BLaER1 treated with 17β-estradiol and CSF1 and Interleukin-3, amounts not matched to agents 10 nM and 100 nM (cell line): Measurements from ENCODE around the gene HADH.

Experiments used
- H3K27ac ChIP-seq, 11 experiments: shearing (Covaris generic); formaldehyde crosslinking; 2 replicates each; pipeline ENCODE4 v1.8.1; 2022
- H3K27me3 ChIP-seq, 11 experiments: shearing (Covaris generic); formaldehyde crosslinking; 2 replicates each; pipeline ENCODE4 v1.8.1; 2022
- H3K36me3 ChIP-seq, 11 experiments: shearing (Covaris generic); formaldehyde crosslinking; 2 replicates each; pipeline ENCODE4 v1.8.1; 2022
- H3K4me1 ChIP-seq, 10 experiments: shearing (Covaris generic); formaldehyde crosslinking; 2 replicates each; pipeline ENCODE4 v1.8.1; 2022
- H3K4me2 ChIP-seq, 11 experiments: shearing (Covaris generic); formaldehyde crosslinking; 2 replicates each; pipeline ENCODE4 v1.8.1; 2022
- H3K4me3 ChIP-seq, 10 experiments: shearing (Covaris generic); formaldehyde crosslinking; 2 replicates each; pipeline ENCODE4 v1.8.1; 2022
- H3K9ac ChIP-seq, 11 experiments: shearing (Covaris generic); formaldehyde crosslinking; 2 replicates each; pipeline ENCODE4 v1.8.1; 2022
- H3K9me3 ChIP-seq, 11 experiments: shearing (Covaris generic); formaldehyde crosslinking; replicated peaks in 1 of 11; 2 replicates each; pipeline ENCODE4 v1.8.1; 2022
- H4K20me1 ChIP-seq, 11 experiments: shearing (Covaris generic); formaldehyde crosslinking; 2 replicates each; pipeline ENCODE4 v1.8.1; 2022
- Cebpa-rat ChIP-seq, 11 experiments: shearing (Covaris generic); IDR thresholded peaks; 2 replicates each; pipeline ENCODE4 v1.8.1; 2022

Gene HADH

DNA sequence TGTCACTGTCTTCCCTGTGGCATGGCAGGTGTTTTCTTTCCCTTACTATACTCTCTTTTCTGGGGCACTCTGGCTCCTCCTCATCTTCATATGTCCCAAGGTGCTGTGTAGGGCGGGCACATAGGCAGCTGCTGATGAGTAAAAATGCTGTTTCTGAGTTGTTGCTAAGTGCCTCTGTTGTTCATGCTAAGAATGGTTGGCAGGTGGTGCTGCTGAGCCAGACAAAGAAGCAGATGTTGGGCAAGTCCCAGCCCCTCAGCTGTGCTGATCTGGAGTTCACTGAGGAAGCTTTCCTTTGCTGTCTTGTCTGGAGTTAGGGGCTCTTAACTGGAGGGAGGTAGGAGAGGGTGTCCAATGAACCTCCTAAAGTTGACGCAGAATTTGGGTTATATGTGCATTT lies 40.6 kb downstream of the HADH start:
- H3K4me3 ChIP-seq = no peak overlapping the region
- H3K9ac ChIP-seq = 0 out of 22 replicates have a peak overlapping the region, but pooled peaks of 2 of the 11 experiments have one; percentile 19 to 47
- TF ChIP-seq Cebpa-rat (IDR thresholded peaks at IDR 0.05) = peak in 1 of 11 experiments; percentile 16; a peak in 1 of 22 replicates
- peak overlapping the region in 8 of 11 experiments; percentile 7 to 57 (median 37); a peak in 11 of 22 replicates for H3K4me2 ChIP-seq
- H3K27me3 ChIP-seq = no peaks in the 10 kb centered on the region
- peaks cover 12 to 47% (median 35%) of the 10 kb centered on the region in 10 experiments; a peak in 19 of 20 replicates for H3K4me1 ChIP-seq
- no peaks in the 10 kb centered on the region for H3K9me3 ChIP-seq
- peaks cover 25 to 92% (median 57%) of the 10 kb centered on the region in 11 experiments; a peak in 21 of 22 replicates for H3K36me3 ChIP-seq
- peaks cover 0 to 10% (median 0%) of the 10 kb centered on the region in 11 experiments; a peak in 3 of 22 replicates for H4K20me1 ChIP-seq
- peak overlapping the region in 3 of 11 experiments; percentile 29 to 54 (median 51); a peak in 2 of 22 replicates for H3K27ac ChIP-seq

DNA sequence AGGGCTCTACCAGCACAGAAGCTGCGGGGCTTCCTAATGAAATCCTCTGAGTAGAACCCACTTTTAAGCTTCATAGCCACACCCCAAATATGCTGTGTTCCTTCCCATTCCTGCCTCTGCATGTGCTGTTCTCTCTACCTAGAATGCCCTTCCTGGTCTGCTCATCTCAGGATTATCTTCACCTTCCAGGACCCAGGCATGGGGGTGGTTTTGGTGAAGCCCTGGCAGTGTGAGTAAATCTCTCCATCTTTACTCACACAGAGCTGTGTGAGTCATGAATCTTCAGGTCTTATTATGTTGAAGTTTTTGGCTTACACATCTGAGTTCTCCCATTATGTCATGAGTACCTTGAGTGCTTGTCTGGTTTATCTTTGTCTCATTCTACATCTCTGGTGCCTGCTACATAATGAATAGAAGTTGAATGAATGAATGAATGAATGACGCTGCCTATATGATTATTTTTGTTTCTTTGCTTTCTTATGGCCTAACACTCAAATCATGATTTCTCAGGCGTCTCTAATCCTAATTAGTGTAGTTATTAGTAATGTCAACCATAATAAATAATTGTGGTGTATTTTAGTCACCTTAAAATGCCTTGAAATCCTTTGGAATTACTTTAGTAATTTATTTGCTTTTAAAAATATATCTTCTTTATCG lies 41.9 kb downstream of the HADH start:
- H3K9me3 ChIP-seq = no peaks in the 10 kb centered on the region
- no peak overlapping the region for H3K9ac ChIP-seq
- no peak for TF ChIP-seq Cebpa-rat (IDR thresholded peaks at IDR 0.05)
- peaks cover 21 to 59% (median 47%) of the 10 kb centered on the region in 10 experiments; a peak in 19 of 20 replicates for H3K4me1 ChIP-seq
- H3K36me3 ChIP-seq = peaks cover 21 to 81% (median 45%) of the 10 kb centered on the region in 11 experiments; a peak in 21 of 22 replicates
- H4K20me1 ChIP-seq = peaks cover 0 to 10% (median 0%) of the 10 kb centered on the region in 11 experiments; a peak in 3 of 22 replicates
- peak overlapping the region in 2 of 11 experiments; percentile 18 to 30; a peak in 2 of 22 replicates for H3K27ac ChIP-seq
- H3K27me3 ChIP-seq = no peaks in the 10 kb centered on the region
- no peak overlapping the region for H3K4me2 ChIP-seq
- H3K4me3 ChIP-seq = no peak overlapping the region

GRCh38 chr4:108033348-108033747 lies 43.7 kb downstream of the HADH start:
- H3K27me3 ChIP-seq = no peaks in the 10 kb centered on the region
- no peaks in the 10 kb centered on the region for H3K9me3 ChIP-seq
- peaks cover 5 to 63% (median 27%) of the 10 kb centered on the region in 11 experiments; a peak in 18 of 22 replicates for H3K36me3 ChIP-seq
- H3K9ac ChIP-seq = no peak overlapping the region
- H3K4me1 ChIP-seq = peaks cover 21 to 71% (median 55%) of the 10 kb centered on the region in 10 experiments; a peak in 19 of 20 replicates
- TF ChIP-seq Cebpa-rat (IDR thresholded peaks at IDR 0.05) = no peak
- H3K4me3 ChIP-seq = no peak overlapping the region
- peaks cover 0 to 10% (median 0%) of the 10 kb centered on the region in 11 experiments; a peak in 3 of 22 replicates for H4K20me1 ChIP-seq
- no peak overlapping the region for H3K27ac ChIP-seq
- no peak overlapping the region; a peak in 1 of 22 replicates for H3K4me2 ChIP-seq

DNA sequence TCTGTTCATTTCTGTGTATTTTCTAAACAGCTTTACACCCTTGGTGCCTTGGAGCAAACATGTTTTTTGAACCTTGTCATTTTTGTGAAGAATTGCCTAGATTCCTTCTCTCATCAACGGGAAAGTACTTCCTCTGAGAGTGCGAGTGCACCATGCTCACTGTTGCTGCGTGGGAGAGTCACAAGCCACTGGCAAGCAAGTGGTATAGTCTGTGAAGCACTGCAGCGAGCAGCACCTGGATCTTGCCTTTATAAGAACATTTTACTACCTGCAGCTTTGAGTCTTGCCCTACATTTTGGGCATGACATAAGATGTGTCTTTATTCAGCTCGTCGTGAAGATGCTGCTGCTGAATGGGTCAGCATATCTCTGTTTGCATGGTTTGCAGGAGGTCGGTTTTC lies 44.9 kb downstream of the HADH start:
- Histone ChIP-seq H3K27me3 (no peaks in the 10 kb centered on the region), H3K4me1 (peaks cover 12 to 62% (median 45%) of the 10 kb centered on the region in 10 experiments; a peak in 19 of 20 replicates), H3K4me2 (peak overlapping the region in 7 of 11 experiments; percentile 35 to 97 (median 86); a peak in 12 of 22 replicates), H3K9me3 (no peaks in the 10 kb centered on the region), H3K27ac (peak overlapping the region in 2 of 11 experiments; percentile 64 to 83; a peak in 3 of 22 replicates), H3K36me3 (peaks cover 5 to 52% (median 21%) of the 10 kb centered on the region in 11 experiments; a peak in 17 of 22 replicates), H3K4me3 (no peak overlapping the region), H4K20me1 (peaks cover 0 to 6% (median 0%) of the 10 kb centered on the region in 11 experiments; a peak in 3 of 22 replicates), H3K9ac (peak overlapping the region in 1 of 11 experiments; percentile 73; a peak in 1 of 22 replicates)
- no peak for TF ChIP-seq Cebpa-rat (IDR thresholded peaks at IDR 0.05)

DNA sequence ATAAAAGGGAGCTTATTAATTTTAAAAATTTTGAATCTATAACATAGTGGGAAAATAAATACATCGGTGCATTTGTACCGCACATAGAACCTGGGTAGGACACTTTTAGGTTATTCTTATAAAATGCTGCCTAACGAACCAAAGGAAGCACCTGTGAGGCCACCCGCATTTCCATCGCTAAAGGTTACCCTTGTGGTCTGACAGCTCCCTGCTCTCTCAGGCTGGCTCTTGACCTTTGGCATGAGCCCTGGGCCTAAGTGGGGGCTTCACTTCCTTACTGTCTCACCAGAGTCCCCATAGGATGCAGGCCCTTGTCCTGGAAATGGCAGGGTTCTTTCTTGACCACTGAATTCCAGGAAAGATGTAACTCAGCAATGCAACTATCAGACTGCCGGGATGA lies 46.0 kb downstream of the HADH start:
- H3K4me3 ChIP-seq = peak overlapping the region in 3 of 10 experiments; percentile 17 to 32 (median 29); a peak in 4 of 20 replicates
- H3K27ac ChIP-seq = peak overlapping the region in 7 of 11 experiments; percentile 19 to 83 (median 64); a peak in 11 of 22 replicates
- H3K9me3 ChIP-seq = peaks cover 0 to 3% (median 0%) of the 10 kb centered on the region in 11 experiments; a peak in 1 of 22 replicates
- no peak for TF ChIP-seq Cebpa-rat (IDR thresholded peaks at IDR 0.05)
- H3K9ac ChIP-seq = peak overlapping the region in 6 of 11 experiments; percentile 15 to 73 (median 56); a peak in 10 of 22 replicates
- peaks cover 9 to 50% (median 38%) of the 10 kb centered on the region in 10 experiments; a peak in 19 of 20 replicates for H3K4me1 ChIP-seq
- peaks cover 5 to 46% (median 18%) of the 10 kb centered on the region in 11 experiments; a peak in 17 of 22 replicates for H3K36me3 ChIP-seq
- H4K20me1 ChIP-seq = no peaks in the 10 kb centered on the region
- H3K4me2 ChIP-seq = peak overlapping the region; percentile 21 to 97 (median 78); a peak in 20 of 22 replicates
- no peaks in the 10 kb centered on the region for H3K27me3 ChIP-seq

DNA sequence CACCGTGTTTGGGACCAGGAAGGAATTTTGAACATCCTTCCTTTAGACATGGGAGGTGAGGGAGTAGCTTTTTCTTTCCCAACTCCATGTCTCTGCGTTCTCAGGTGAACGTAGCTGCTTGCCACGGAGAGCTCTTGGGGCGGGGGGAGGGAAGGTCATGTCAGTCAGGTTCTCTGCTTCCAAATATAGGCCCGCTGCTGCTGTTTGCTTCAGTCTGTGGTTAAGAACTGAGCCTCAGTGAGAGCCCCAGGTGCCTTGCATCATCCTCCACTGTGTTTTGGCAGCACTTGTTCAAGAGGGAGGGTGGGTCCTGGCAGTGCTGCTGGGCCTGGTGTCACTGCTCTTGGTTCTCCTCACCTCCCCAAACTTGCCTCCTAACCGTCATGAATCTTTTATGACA lies 46.5 kb downstream of the HADH start:
- Histone ChIP-seq H4K20me1 (no peaks in the 10 kb centered on the region), H3K4me3 (peak overlapping the region in 3 of 10 experiments; percentile 17 to 32 (median 29); a peak in 3 of 20 replicates), H3K27me3 (no peaks in the 10 kb centered on the region), H3K36me3 (peaks cover 4 to 43% (median 16%) of the 10 kb centered on the region in 11 experiments; a peak in 17 of 22 replicates), H3K4me2 (peak overlapping the region; percentile 17 to 97 (median 78); a peak in 20 of 22 replicates), H3K4me1 (peaks cover 9 to 47% (median 38%) of the 10 kb centered on the region in 10 experiments; a peak in 19 of 20 replicates), H3K9me3 (peaks cover 0 to 3% (median 0%) of the 10 kb centered on the region in 11 experiments; a peak in 1 of 22 replicates), H3K9ac (peak overlapping the region in 5 of 11 experiments; percentile 15 to 73 (median 59); a peak in 9 of 22 replicates), H3K27ac (peak overlapping the region in 7 of 11 experiments; percentile 19 to 83 (median 64); a peak in 12 of 22 replicates)
- TF ChIP-seq Cebpa-rat (IDR thresholded peaks at IDR 0.05) = peak in 4 of 11 experiments; percentile 41 to 66 (median 52); a peak in 5 of 22 replicates

DNA sequence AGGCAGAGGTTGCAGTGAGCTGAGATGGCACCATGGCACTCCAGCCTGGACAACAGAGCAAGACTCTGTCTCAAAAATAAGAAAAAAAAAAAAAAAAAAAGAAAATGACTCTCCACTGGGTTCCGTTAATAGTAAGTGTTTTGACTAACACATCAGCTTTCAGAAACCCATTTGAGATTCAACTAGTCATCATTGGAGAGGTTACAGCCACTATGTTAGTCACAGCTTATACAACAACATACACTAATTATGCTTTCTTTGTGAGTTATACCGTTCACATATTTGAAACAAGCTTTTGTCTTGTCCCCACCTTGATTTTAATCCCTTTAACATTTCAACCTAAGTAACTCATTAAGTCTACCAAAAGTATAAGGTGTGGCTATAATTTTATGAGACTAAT lies 48.2 kb downstream of the HADH start:
- H4K20me1 ChIP-seq = no peaks in the 10 kb centered on the region
- H3K4me3 ChIP-seq = no peak overlapping the region
- TF ChIP-seq Cebpa-rat (IDR thresholded peaks at IDR 0.05) = no peak
- H3K9ac ChIP-seq = no peak overlapping the region
- H3K9me3 ChIP-seq = peaks cover 0 to 3% (median 0%) of the 10 kb centered on the region in 11 experiments; a peak in 1 of 22 replicates
- peaks cover 0 to 26% (median 9%) of the 10 kb centered on the region in 11 experiments; a peak in 12 of 22 replicates for H3K36me3 ChIP-seq
- no peaks in the 10 kb centered on the region for H3K27me3 ChIP-seq
- no peak overlapping the region for H3K4me2 ChIP-seq
- H3K27ac ChIP-seq = peak overlapping the region in 1 of 11 experiments; percentile 83; a peak in 2 of 22 replicates
- peaks cover 9 to 47% (median 38%) of the 10 kb centered on the region in 10 experiments; a peak in 19 of 20 replicates for H3K4me1 ChIP-seq

DNA sequence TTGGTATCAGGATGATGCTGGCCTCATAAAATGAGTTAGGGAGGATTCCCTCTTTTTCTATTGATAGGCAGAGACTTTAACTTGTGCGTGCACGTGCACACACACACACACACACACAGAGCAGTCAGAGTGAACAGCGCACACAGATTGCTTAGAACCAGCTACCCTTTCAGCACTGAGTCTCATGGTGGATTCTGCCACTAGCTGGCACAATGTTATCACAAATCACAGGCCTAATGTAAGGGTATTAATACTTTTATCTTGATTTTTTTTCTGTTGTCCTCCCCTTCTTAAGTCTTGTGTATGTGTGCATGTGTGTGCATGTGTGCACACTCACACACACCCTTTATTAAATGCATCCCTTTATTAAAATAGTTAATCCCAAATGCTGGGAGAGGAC lies 53.2 kb downstream of the HADH start:
- peaks cover 0 to 14% (median 0%) of the 10 kb centered on the region in 11 experiments; a peak in 3 of 22 replicates for H4K20me1 ChIP-seq
- peaks cover 0 to 3% (median 0%) of the 10 kb centered on the region in 11 experiments; a peak in 1 of 22 replicates for H3K9me3 ChIP-seq
- H3K27ac ChIP-seq = 0 out of 22 replicates have a peak overlapping the region, but pooled peaks of 1 of the 11 experiments have one; percentile 29
- no peak overlapping the region for H3K9ac ChIP-seq
- no peak overlapping the region for H3K4me3 ChIP-seq
- no peak overlapping the region for H3K4me2 ChIP-seq
- H3K4me1 ChIP-seq = 0 out of 20 replicates have a peak, but pooled peaks cover 0 to 3% (median 0%) of the 10 kb centered on the region in 10 experiments
- TF ChIP-seq Cebpa-rat (IDR thresholded peaks at IDR 0.05) = no peak
- H3K36me3 ChIP-seq = peaks cover 0 to 22% (median 18%) of the 10 kb centered on the region in 11 experiments; a peak in 17 of 22 replicates
- H3K27me3 ChIP-seq = no peaks in the 10 kb centered on the region
